GM21723 (cell line): ENCODE measurements around the gene ISG20L2.

Experiments
- ATAC-seq: cut with Tn5 transposase; IDR thresholded peaks from one replicate; pipeline ENCODE4 v1.9.1; 2021; ENCODE audit warnings: mild to moderate bottlenecking, moderate library complexity; ENCODE audit not compliant: unreplicated experiment

The ISG20L2 gene

GRCh38 chr1:156708218-156708661, 20.3 kb downstream of the ISG20L2 start:
- ATAC-seq: no peak

- no peak for ATAC-seq
These were observed 20.9 kb downstream of the ISG20L2 start for GRCh38 chr1:156707417-156708217.

GRCh38 chr1:156706657-156707416, 21.7 kb downstream of the ISG20L2 start:
- no peak for ATAC-seq

- no peak for ATAC-seq
These were observed 22.5 kb downstream of the ISG20L2 start for GRCh38 chr1:156705918-156706656.

- no peak for ATAC-seq
These were observed 23.1 kb downstream of the ISG20L2 start, which contains the start of gene CRABP2 for GRCh38 chr1:156705321-156705917. Gene CRABP2 (minus strand): TSS chr1:156705583. CDS start chr1:156705446, 137 bp downstream.

GRCh38 chr1:156704930-156705320, 23.6 kb downstream of the ISG20L2 start:
- ATAC-seq: no peak

- no peak for ATAC-seq
These were observed 24.3 kb downstream of the ISG20L2 start for GRCh38 chr1:156704166-156704711.

GRCh38 chr1:156703741-156704140, 24.8 kb downstream of the ISG20L2 start:
- no peak for ATAC-seq

GRCh38 chr1:156703336-156703735, 25.2 kb downstream of the ISG20L2 start:
- ATAC-seq: no peak

DNA sequence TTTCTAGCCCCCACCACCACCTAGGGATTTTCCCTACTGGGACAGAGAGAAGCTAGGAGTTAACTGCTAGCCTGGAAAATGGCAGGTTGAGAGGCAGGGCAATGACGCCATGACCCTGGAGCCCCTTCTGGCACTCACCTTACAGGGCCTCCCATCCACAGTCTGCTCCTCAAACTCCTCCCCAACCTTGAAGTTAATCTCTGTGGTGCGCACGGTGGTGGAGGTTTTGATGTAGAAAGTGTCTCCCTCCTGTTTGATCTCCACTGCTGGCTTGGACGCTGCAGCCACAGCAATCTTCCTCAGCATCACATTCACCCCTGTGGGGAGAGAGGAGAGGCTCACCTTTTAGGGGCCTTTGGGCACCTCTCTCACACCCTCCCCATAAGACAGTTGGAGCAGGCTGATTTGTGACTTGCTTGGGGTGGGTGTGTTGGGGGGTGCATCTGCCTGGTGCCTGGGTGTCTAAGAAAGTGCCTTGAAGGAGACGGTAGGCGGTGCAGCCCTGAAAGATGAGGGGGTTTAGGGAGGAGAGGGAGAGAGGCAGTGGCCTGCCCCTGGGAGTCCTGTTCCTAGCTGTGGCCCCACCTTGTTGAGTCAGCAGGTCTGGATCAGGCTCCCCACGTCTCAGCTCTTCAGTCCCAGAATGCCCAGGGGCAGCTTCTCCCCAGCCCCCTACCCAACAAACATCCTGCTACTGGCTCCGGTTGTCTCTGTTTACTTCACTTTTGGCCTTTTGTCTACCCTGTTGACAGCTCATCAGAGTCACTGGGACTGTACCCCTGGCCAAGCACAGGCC, 27.6 kb downstream of the ISG20L2 start:
- no peak for ATAC-seq

DNA sequence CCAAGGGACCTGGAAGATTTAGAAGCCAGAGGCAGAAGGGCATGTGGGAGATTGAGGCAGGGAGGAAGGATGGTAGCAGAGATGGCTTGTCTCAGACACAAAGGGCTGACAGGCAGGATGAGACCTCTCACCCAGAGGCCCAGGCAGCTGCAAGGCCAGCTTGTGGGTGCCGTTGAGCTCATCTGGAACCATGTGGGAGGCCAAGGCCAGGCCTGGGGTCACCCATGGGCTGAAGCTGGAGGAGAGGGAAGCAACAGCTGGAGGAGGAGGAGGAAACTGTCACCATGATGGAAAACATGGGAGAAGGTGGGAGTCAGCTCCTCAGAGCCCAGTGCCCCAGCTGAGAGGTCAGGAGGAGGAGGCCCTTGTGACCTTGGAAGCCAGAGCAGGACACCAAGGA, 29.6 kb downstream of the ISG20L2 start:
- no peak for ATAC-seq

DNA sequence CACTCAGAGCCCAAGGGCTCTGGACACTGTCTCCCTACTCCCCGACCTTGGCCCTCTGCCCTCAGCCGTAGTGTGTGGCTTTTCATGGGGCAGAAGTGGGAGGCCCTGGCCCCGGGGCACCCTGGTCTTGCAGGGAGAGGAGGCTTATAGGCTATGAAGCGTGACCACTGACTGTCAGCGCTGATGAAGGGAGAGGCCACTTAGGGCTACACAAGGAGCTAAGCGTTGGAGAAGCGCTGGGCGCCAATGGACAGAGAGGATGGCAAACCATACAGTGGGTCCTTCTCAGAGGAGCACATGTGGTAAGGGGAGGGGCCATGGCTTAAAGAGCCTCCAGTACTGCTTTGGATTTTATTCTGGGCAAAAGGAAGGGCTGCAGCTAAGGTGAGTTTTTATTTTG, 31.1 kb downstream of the ISG20L2 start:
- no peak for ATAC-seq

GRCh38 chr1:156696755-156697154, 31.8 kb downstream of the ISG20L2 start:
- no peak for ATAC-seq

GRCh38 chr1:156694690-156694962, 33.9 kb downstream of the ISG20L2 start:
- no peak for ATAC-seq

GRCh38 chr1:156693848-156694689, 34.5 kb downstream of the ISG20L2 start:
- ATAC-seq: no peak

- ATAC-seq: no peak
These were observed 35.4 kb downstream of the ISG20L2 start for GRCh38 chr1:156692925-156693847.

GRCh38 chr1:156692441-156692924, 36.1 kb downstream of the ISG20L2 start:
- no peak for ATAC-seq
